ENCODE data around the gene CCDC146.

DNA sequence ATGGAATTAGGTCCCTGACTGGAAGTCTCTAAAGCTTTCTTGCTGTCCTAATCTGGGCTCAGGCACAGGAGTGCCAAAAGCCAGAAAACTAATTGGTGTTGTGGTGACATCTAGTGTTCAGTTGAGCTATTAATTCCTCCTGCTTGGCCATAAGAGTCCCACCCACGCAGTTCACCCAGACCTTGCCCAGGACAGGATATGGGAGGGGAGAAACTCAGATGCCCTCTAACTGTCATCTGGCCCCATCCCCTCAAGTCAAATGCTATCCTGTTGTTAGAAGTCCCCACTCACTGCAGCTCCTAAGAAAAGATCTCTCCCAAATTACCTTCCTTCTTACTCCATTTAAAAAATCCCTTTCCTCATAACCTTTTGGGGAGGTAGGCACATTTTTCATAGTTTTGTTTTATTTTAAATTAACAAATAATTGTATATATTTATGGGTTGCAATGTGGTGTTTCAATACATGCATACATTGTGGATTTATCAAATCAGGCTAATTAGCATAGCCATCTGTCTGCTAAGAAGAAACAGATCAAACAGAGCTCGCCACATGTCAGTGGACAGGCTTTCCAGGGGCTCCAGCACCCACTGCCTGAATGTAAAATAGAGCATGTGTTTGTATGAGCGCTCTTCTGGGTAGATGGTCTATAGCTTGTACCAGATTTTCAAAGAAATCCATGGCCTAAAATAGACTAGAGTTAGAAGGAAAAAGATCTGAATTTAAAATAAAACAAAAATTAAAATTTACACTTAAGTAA lies 209.7 kb downstream of the CCDC146 start:
- TF ChIP-seq POLR2A (IDR thresholded peaks at IDR 0.05; ENCODE audit: low read length) (no peak), GATA1 (IDR thresholded peaks at IDR 0.05; ENCODE audit: low read depth, low read length) (no peak)

All from erythroblast (primary cell).